ENCODE results near the gene CCHCR1. TPM values are rescaled to one million over a fixed set of nuclear protein-coding genes. Genes with fewer than 3 reads are reported as not detected.

The CCHCR1 gene
- total RNA-seq, 6 experiments from 2014 or later = 12.0 to 24.3 (median 23.5) TPM

DNA sequence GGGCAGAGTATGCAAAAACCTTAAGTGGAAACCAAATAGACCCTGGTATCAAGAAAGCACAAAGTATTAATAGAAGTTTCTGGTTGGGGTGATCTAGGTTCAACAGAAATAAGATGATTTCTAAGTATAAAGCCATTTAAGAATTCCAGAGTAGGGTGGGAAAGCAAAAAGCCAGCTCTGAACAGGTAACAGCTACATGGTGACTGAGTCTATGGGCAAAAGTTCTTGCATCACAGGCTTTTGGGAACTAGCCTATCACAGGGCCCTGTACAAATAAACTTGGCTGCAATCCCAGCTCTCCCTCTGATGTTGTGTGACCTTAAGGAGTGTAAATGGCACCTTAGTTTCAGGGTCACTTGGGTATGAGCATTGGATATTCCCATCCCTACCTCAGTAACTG, 6.3 kb upstream of the CCHCR1 start:
- no peak overlapping the region for H3K4me3 Mint-ChIP-seq
- H3K27ac Mint-ChIP-seq = no peak overlapping the region
- DNase-seq = no peak
- H3K4me1 Mint-ChIP-seq (ENCODE audit: low read depth) = peaks cover 33% of the 10 kb centered on the region
- TF ChIP-seq, protein P1, sequence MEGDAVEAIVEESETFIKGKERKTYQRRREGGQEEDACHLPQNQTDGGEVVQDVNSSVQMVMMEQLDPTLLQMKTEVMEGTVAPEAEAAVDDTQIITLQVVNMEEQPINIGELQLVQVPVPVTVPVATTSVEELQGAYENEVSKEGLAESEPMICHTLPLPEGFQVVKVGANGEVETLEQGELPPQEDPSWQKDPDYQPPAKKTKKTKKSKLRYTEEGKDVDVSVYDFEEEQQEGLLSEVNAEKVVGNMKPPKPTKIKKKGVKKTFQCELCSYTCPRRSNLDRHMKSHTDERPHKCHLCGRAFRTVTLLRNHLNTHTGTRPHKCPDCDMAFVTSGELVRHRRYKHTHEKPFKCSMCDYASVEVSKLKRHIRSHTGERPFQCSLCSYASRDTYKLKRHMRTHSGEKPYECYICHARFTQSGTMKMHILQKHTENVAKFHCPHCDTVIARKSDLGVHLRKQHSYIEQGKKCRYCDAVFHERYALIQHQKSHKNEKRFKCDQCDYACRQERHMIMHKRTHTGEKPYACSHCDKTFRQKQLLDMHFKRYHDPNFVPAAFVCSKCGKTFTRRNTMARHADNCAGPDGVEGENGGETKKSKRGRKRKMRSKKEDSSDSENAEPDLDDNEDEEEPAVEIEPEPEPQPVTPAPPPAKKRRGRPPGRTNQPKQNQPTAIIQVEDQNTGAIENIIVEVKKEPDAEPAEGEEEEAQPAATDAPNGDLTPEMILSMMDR (IDR thresholded peaks at IDR 0.05) = no peak
- H3K27me3 Mint-ChIP-seq (ENCODE audit: insufficient read depth) = no peaks in the 10 kb centered on the region; the same call in 1 of the 2 replicates
- no peaks in the 10 kb centered on the region for H3K9me3 Mint-ChIP-seq
- H3K36me3 Mint-ChIP-seq (ENCODE audit: low read depth) = 0 out of 2 replicates have a peak, but pooled peaks cover 8% of the 10 kb centered on the region

DNA sequence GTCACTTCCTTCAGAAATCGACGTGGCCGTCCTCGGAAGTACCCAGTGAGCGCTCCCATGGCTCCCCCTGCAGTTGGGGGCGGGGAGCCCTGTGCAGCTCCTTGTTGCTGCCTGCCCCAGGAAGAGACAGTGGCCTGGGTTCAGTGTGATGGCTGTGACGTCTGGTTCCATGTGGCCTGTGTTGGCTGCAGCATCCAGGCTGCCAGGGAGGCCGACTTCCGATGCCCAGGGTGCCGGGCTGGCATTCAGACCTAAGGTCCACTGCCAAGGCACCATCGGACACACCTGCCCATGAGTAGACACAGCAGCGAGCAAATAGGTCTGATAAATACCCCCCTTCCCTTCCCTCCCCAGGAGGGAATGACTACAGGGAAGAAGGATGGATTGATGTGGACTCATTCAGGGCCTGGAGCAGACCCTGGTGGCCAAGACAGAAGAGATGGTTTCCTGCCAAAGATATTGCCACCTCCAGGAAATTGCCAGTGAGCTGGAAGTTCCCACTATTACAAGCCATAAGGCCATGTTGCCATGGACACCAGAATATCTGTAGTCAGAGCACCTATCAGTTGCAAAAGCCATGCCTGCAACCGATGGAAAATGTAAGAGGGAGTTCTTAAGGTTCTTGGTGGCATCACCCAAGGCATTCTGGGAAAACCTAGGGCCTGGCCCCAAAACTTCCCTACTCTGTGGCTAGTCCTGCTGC, 5.0 kb upstream of the CCHCR1 start:
- Mint-ChIP-seq H3K4me1 (ENCODE audit: low read depth) (peaks cover 36% of the 10 kb centered on the region), H3K36me3 (ENCODE audit: low read depth) (0 out of 2 replicates have a peak, but pooled peaks cover 6% of the 10 kb centered on the region), H3K4me3 (no peak overlapping the region), H3K9me3 (no peaks in the 10 kb centered on the region), H3K27me3 (ENCODE audit: insufficient read depth) (no peaks in the 10 kb centered on the region; the same call in 1 of the 2 replicates), H3K27ac (no peak overlapping the region)
- TF ChIP-seq, protein P1 (IDR thresholded peaks at IDR 0.05) = no peak
- DNase-seq = no peak

DNA sequence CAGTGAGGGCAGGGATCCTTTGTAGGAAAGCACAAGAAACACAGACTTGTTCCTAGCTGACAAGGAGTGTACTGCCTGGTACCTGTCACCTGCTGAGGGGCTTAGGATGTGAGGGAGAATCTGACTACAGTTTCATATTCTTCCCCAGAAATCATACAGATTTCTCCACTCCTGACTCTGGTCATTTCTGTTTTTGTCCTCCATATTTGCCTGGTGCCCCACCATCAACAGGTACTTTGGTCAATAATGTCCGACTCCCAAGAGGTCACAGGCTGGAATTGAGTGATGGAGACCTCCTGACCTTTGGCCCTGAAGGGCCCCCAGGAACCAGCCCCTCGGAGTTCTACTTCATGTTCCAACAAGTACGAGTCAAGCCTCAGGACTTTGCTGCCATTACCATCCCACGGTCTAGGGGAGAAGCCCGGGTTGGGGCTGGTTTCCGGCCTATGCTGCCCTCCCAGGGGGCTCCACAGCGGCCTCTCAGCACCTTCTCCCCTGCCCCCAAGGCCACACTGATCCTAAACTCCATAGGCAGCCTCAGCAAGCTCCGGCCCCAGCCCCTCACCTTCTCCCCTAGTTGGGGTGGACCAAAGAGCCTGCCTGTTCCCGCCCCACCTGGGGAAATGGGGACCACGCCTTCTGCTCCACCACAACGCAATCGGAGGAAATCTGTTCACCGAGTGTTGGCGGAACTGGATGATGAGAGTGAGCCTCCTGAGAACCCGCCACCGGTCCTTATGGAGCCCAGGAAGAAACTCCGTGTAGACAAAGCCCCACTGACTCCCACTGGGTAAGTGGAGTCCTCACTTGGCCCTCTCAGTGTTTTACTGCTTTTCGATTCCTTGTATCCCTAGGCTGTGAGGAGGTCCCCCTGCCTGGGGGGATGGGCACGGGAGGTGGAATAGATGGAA, 3.9 kb upstream of the CCHCR1 start:
- no peaks in the 10 kb centered on the region for H3K9me3 Mint-ChIP-seq

DNA sequence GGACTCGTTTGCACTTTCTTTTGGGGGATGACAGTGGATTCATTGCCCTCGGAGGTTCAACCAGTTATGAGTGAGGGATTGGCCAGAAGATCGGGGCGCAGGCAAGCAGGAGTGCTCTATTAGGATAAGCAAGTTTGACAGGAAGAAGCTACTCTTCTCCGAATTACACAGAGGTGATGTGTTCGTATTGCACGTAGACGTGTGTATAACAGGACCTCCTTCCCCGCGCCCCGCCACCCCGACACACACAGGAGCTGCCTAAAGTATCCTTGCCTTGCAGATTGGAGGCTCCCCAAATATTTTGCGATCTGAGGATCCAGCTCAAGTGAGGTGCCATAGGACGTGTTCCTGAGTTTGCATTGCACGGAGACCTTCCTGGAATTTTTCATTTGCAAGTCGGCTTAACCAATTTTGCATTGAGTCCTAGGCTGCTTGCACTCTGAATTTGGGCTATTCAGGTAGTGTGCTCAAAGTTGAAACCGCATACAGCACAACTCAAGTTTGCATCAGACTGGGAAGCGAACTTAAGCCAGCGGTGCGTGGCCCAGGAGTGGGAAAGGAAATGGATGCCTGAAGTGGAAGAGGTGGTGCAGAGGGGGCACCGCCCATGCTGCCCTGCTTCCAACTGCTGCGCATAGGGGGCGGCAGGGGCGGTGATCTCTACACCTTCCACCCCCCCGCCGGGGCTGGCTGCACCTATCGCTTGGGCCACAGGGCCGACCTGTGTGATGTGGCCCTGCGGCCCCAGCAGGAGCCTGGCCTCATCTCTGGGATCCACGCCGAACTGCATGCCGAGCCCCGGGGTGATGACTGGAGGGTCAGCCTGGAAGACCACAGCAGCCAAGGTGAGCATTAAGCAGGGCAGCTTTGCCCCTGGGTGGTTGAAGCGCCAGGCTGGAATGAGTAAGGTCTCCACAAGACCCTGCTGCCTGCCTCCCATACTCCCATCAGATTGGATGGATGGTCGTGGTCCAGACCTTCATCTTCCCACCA, 1.6 kb upstream of the CCHCR1 start:
- Mint-ChIP-seq H3K4me3 (peak overlapping the region; percentile 98), H3K27me3 (ENCODE audit: insufficient read depth) (peaks cover 1% of the 10 kb centered on the region; the same call in 1 of the 2 replicates), H3K9me3 (no peaks in the 10 kb centered on the region), H3K4me1 (ENCODE audit: low read depth) (peaks cover 46% of the 10 kb centered on the region), H3K27ac (peak overlapping the region; percentile 83), H3K36me3 (ENCODE audit: low read depth) (peaks cover 15% of the 10 kb centered on the region)
- no peak for DNase-seq
- TF ChIP-seq, protein P1 (IDR thresholded peaks at IDR 0.05) = peak; percentile 46

More for the DNA sequence above, 3.9 kb upstream of the CCHCR1 start:
- H3K4me3 Mint-ChIP-seq = no peak overlapping the region
- peaks cover 46% of the 10 kb centered on the region for H3K4me1 Mint-ChIP-seq (ENCODE audit: low read depth)
- H3K36me3 Mint-ChIP-seq (ENCODE audit: low read depth) = peaks cover 5% of the 10 kb centered on the region; the same call in 1 of the 2 replicates
- TF ChIP-seq, protein P1 (IDR thresholded peaks at IDR 0.05) = no peak
- no peak for DNase-seq
- no peak overlapping the region for H3K27ac Mint-ChIP-seq
- H3K27me3 Mint-ChIP-seq (ENCODE audit: insufficient read depth) = no peaks in the 10 kb centered on the region; the same call in 1 of the 2 replicates
